Rectal smooth muscle tissue (tissue), 1 donor: Measurements from ENCODE around the gene OR2F1.
"Not testable (repeated sequence)": the region's sequence is repeated elsewhere in the genome, so short reads cannot be mapped to it uniquely, and the experiment has no call there.

Experiments used
- H3K27ac ChIP-seq: one replicate; pipeline ENCODE4 v1.7.0; 2013; ENCODE audit warnings: low read depth, low read length, inconsistent platforms
- H3K27me3 ChIP-seq: one replicate; pipeline ENCODE4 v1.7.0; 2013; ENCODE audit warnings: low read length; ENCODE audit not compliant: control insufficient read depth, insufficient read depth
- H3K36me3 ChIP-seq: one replicate; pipeline ENCODE4 v1.7.0; 2013; ENCODE audit warnings: low read length; ENCODE audit not compliant: control insufficient read depth, insufficient read depth
- H3K4me1 ChIP-seq: one replicate; pipeline ENCODE4 v1.7.0; 2013; ENCODE audit warnings: low read length; ENCODE audit not compliant: control insufficient read depth, insufficient read depth
- H3K4me3 ChIP-seq: one replicate; pipeline ENCODE4 v1.7.0; 2013; ENCODE audit warnings: low read length
- H3K9ac ChIP-seq: one replicate; pipeline ENCODE4 v1.7.0; 2013; ENCODE audit warnings: low read length

The OR2F1 gene

DNA sequence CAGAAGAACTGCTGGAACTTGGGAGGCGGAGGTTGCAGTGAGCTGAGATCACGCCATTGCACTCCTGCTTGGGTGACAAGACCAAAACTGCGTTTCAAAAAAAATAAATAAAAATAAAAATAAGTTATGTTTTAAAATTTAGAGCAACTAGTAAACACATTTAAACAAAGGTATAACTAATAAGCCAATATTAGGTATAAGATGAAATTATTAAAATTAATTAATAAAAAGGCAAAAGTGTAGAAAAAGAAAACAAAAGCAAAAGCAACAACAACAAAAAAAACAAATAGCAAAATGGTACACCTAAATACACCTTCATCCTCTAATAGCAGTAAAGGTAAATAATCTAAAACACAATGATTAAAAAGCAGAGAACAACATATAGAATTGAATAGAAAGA is 39.3 kb downstream of the OR2F1 start:
- H3K4me1 ChIP-seq = peaks cover 6% of the 10 kb centered on the region
- no peak overlapping the region for H3K27ac ChIP-seq

DNA sequence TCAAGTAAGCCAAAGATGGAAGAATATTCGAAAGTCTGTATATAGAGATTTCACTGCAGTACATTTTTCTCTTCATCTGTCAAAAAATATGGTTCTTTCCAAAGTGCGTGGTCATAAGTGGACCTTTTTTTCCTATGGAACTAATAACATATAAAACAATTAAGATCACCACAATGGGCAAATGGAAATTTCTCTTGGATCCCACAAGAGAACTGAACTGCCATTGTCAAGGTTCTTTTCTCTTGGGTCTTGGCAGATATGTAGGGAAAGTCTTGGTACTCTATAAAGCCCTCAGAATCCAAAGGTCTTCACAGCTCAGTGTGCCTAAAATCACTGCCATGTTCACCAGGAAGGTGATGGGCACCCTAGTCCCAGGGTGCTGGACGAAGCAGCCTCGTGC is 45.4 kb downstream of the OR2F1 start, which contains the start of gene OR6B1:
Gene OR6B1, plus strand, starts transcription at position 301 of the 400 bp plus-strand sequence. CDS start 3,677 bp downstream, outside the sequence.
- H3K4me1 ChIP-seq = no peaks in the 10 kb centered on the region
- no peak within 1 kb of the TSS for H3K9ac ChIP-seq
- H3K27ac ChIP-seq = no peak within 1 kb of the TSS
- no peak within 1 kb of the TSS for H3K4me3 ChIP-seq
- no peaks in the 10 kb centered on the region for H3K36me3 ChIP-seq
- H3K27me3 ChIP-seq = no peaks in the 10 kb centered on the region

More for the DNA sequence above, 39.3 kb downstream of the OR2F1 start:
- H3K27me3 ChIP-seq = no peaks in the 10 kb centered on the region
- no peak overlapping the region for H3K9ac ChIP-seq
- H3K4me3 ChIP-seq = no peak overlapping the region
- H3K36me3 ChIP-seq = no peaks in the 10 kb centered on the region

DNA sequence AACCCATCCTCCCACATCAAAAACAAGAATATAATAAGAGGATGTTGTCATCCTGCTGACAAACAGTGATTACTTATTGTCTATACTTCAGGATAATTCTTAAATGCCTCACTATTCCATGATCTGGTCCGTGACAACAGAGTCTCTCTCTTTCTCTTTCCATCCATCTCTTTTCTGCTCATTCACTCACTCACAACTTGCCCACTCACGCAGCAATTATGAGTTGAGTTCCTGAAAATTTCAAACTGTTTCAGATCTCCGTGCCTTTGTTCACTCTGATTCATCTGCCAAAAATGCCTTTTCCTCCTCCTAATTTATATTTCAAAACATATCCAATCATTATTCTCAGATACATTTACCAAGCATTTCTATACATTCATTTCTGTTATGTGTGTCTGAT is 46.9 kb downstream of the OR2F1 start:
- no peak overlapping the region for H3K27ac ChIP-seq
- H3K4me3 ChIP-seq = no peak overlapping the region
- H3K9ac ChIP-seq = no peak overlapping the region
- H3K36me3 ChIP-seq = no peaks in the 10 kb centered on the region
- H3K27me3 ChIP-seq = no peaks in the 10 kb centered on the region
- H3K4me1 ChIP-seq = no peaks in the 10 kb centered on the region

DNA sequence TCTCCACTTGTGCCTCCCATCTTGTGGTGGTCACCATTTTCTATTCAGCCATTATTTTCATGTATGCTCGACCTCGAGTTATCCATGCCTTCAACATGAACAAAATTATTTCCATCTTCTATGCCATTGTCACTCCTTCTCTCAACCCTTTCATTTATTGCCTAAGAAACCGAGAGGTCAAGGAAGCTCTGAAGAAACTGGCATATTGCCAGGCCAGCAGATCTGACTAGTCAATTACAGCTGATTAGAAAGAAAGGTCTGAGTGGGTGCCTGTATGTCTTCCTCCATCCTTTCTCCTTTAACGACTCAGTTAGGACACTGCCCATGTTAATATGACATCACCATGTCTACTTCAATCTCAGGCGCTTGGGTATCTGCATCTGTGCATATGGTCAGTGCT is 50.1 kb downstream of the OR2F1 start:
- Histone ChIP-seq H3K4me3 (no peak overlapping the region), H3K27ac (no peak overlapping the region), H3K27me3 (no peaks in the 10 kb centered on the region), H3K4me1 (no peaks in the 10 kb centered on the region), H3K9ac (no peak overlapping the region), H3K36me3 (no peaks in the 10 kb centered on the region)

DNA sequence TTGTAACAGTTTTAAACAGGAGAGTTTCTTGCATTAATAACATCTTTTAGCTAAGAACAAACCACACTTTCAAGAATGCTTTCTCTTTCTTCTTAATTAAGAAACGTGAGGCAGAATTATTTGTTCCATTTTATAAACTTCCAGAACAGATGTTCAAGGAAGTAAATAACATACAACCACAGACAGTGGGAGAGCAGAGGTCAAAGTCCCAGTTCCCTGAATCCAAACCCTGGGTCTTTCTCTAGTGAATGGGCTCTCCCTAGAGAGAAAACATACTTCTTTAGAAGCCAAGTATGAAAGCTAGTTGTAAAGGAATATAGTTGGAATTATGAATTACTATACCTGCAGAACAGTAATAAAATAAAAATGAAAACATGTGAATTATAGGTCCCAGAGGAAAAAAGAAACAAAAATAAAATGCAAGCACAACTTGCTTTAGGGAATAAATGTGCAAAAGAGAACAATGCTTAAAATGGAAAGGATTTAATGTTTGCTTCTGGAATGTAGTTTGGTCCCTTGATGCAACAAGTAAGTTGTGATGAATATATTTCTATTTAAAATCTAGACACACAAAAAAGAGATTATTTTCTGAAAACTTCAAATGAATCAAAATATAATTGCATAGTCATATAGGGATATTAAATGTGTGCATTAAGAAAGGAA is 51.5 kb downstream of the OR2F1 start:
- H3K9ac ChIP-seq = no peak overlapping the region
- no peak overlapping the region for H3K4me3 ChIP-seq
- H3K27ac ChIP-seq = no peak overlapping the region
- no peaks in the 10 kb centered on the region for H3K36me3 ChIP-seq
- H3K27me3 ChIP-seq = no peaks in the 10 kb centered on the region
- no peaks in the 10 kb centered on the region for H3K4me1 ChIP-seq

DNA sequence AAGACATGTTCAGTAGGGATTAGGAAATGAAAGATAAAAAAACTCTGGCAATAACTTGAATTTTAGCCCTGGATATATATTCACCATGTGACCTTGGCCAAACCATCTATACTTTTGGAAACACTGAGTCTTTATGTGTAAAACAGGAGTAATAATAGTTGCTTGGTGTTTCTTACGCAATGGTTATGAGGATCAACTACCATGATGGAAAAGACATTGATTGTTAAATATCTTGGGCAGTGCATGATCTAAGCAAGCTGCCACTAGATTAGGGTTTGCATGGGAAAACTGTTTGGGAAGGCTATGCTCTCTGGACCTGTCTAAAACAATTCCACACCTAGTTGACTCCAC is 52.0 kb downstream of the OR2F1 start:
- Histone ChIP-seq H3K27ac (no peak overlapping the region), H3K36me3 (no peaks in the 10 kb centered on the region), H3K27me3 (no peaks in the 10 kb centered on the region), H3K9ac (no peak overlapping the region), H3K4me1 (no peaks in the 10 kb centered on the region), H3K4me3 (no peak overlapping the region)

DNA sequence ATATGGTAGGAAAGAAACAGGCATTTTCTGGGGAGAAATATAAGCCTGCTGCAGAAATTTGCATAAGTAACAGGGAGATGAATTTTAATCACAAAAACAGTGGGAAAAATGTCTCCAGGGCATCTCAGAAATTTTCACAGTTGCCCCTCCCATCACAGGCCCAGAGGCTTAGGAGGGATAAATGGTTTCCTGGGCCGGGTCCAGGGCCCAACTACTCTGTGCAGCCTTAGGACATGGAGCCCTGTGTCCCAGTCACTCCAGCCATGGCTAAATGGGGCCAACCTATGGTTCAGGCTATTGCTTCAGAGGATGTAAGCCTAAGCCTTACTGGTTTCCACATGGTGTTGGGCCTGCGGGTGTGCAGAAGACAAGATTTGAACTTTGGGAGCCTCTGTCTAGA is 54.7 kb downstream of the OR2F1 start:
- no peak overlapping the region for H3K4me3 ChIP-seq
- no peaks in the 10 kb centered on the region for H3K27me3 ChIP-seq
- no peaks in the 10 kb centered on the region for H3K36me3 ChIP-seq
- no peak overlapping the region for H3K9ac ChIP-seq
- no peaks in the 10 kb centered on the region for H3K4me1 ChIP-seq
- H3K27ac ChIP-seq = no peak overlapping the region

DNA sequence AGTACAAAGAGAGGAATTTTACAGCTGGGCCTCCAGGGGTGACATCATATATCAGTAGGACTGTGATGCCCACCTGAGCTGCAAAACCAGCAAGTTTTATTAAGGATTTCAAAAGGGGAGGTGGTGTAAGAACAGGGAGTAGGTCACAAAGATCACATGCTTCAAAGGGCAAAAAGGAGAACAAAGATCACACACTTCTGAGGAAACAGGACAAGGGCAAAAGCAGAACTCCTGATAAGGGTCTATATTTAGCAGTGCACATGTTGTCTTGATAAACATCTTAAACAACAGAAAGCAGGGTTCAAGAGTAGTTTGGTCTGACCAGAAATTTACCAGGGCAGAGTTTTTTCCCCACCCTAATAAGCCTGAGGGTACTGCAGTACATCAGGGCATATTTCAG is 55.4 kb downstream of the OR2F1 start:
- H3K9ac ChIP-seq, H3K27me3 ChIP-seq, H3K4me1 ChIP-seq, H3K27ac ChIP-seq, H3K36me3 ChIP-seq, H3K4me3 ChIP-seq: not testable (repeated sequence)

DNA sequence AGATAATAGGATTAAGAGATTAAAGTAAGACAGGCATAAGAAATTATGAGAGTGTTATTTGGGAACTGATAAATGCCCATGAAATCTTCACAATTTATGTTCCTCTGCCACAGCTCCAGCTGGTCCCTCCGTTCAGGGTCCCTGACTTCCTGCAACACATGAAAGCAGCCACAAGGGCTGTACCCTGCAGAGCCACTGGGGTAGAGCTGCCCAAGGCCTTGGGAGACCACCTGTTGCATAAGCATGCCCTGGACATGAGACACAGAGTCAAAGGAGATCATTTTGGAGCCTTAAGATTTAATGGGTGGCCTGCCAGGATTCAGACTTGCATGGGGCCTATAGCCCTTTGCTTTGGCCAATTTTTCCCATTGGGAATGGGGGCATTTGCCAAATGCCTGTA is 56.2 kb downstream of the OR2F1 start:
- not testable (repeated sequence) for H3K9ac ChIP-seq, H3K4me3 ChIP-seq, H3K27me3 ChIP-seq, H3K4me1 ChIP-seq, H3K36me3 ChIP-seq, H3K27ac ChIP-seq

DNA sequence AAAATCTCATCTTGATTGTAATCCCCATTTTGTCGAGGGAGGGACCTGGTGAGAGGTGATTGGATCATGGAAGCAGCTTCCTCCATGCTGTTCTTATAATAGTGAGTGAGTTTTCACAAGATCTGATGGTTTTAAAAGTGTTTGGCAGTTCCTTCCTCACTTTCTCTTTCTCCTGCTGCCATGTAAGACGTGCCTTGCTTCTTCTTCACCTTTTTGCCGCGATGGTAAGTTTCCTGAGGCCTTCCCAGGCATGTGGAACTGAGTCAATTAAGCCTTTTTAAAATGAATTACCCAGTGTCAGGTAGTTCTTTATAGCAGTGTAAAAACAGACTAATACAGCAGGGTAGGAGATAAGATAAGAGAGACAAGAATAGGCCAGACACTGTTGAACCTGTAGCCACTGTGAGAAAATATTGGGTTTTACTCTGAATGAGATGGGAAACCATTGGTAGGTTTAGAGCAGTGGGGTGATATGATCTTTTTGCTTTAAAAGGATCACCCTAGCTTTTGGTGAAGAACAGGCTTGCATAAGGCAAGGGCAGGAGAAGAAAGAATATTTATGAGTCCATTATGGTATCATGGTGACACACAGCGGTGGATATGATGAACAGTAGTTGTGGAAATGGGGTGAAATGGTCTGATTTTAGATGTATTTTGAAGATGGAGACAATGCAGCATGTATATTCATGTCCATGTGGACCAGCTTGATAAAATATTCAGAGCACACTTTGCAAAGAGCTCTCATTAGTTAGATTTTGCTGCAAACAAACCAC is 57.0 kb downstream of the OR2F1 start:
- H3K9ac ChIP-seq = no peak overlapping the region
- no peaks in the 10 kb centered on the region for H3K4me1 ChIP-seq
- H3K36me3 ChIP-seq = no peaks in the 10 kb centered on the region
- no peaks in the 10 kb centered on the region for H3K27me3 ChIP-seq
- H3K4me3 ChIP-seq = no peak overlapping the region
- no peak overlapping the region for H3K27ac ChIP-seq
